T-helper 2 cell treated with Interferon-gamma antibody and Interleukin-4, amounts not matched to agents 5 μg/mL and 100 μg/mL, for 36 hours (primary cell): ENCODE measurements around the gene CUTA.

Source experiments
- DNase-seq: peaks from one replicate; pipeline ENCODE4 v3.0.0; 2021; ENCODE audit warnings: low spot score
- H3K27ac Mint-ChIP-seq: one replicate; pipeline ENCODE4 v1.8.0; 2021; ENCODE audit warnings: mild to moderate bottlenecking, mixed read lengths
- H3K27me3 Mint-ChIP-seq: one replicate; pipeline ENCODE4 v1.8.0; 2021; ENCODE audit warnings: low read depth, mixed read lengths
- H3K36me3 Mint-ChIP-seq: one replicate; pipeline ENCODE4 v1.8.0; 2021; ENCODE audit warnings: low read depth, mixed read lengths
- H3K4me1 Mint-ChIP-seq: one replicate; pipeline ENCODE4 v1.8.0; 2021; ENCODE audit warnings: low read depth, mixed read lengths
- H3K4me3 Mint-ChIP-seq: one replicate; pipeline ENCODE4 v1.8.0; 2022; ENCODE audit warnings: mild to moderate bottlenecking, moderate library complexity, mixed read lengths
- H3K9me3 Mint-ChIP-seq: one replicate; pipeline ENCODE4 v1.8.0; 2021; ENCODE audit warnings: mixed read lengths

Gene CUTA

DNA sequence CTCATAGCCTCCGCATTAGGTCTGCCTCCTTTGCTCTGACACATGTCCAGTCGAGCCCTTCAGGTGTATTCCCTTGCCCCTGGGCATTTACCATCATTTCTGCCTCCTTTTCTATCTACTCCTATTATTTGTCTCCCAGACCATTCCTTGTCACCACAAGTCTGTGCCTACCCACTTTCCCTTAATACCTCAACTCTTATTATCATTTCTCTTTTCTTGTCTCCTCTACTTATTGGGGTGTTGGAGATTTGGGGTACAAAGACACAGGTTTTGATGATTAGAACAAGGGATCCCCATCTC, 3.4 kb upstream of the CUTA start:
- peak overlapping the region; percentile 78 for H3K27ac Mint-ChIP-seq
- peaks cover 28% of the 10 kb centered on the region for H3K36me3 Mint-ChIP-seq
- peaks cover 2% of the 10 kb centered on the region for H3K27me3 Mint-ChIP-seq
- peaks cover 74% of the 10 kb centered on the region for H3K4me1 Mint-ChIP-seq
- peak overlapping the region; percentile 80 for H3K4me3 Mint-ChIP-seq
- no peak for DNase-seq
- H3K9me3 Mint-ChIP-seq: no peaks in the 10 kb centered on the region

GRCh38 chr6:33420491-33421343, 2.8 kb upstream of the CUTA start:
- Mint-ChIP-seq H3K4me1 (peaks cover 74% of the 10 kb centered on the region), H3K27me3 (peaks cover 2% of the 10 kb centered on the region), H3K36me3 (peaks cover 32% of the 10 kb centered on the region), H3K4me3 (peak overlapping the region; percentile 80), H3K9me3 (no peaks in the 10 kb centered on the region), H3K27ac (peak overlapping the region; percentile 78)
- DNase-seq: no peak

- peak within 1 kb of the TSS; percentile 99 for H3K27ac Mint-ChIP-seq
- peak; percentile 24 for DNase-seq
- H3K4me3 Mint-ChIP-seq: peak within 1 kb of the TSS; percentile 94
- peaks cover 73% of the 10 kb centered on the region for H3K4me1 Mint-ChIP-seq
- peaks cover 34% of the 10 kb centered on the region for H3K36me3 Mint-ChIP-seq
- H3K27me3 Mint-ChIP-seq: peaks cover 2% of the 10 kb centered on the region
- no peaks in the 10 kb centered on the region for H3K9me3 Mint-ChIP-seq
Observed at GRCh38 chr6:33419580-33420490, 1.9 kb upstream of the CUTA start, which contains the start of gene SYNGAP1. SYNGAP1 (plus strand) TSS chr6:33420065; CDS start chr6:33420265, 200 bp downstream.

DNA sequence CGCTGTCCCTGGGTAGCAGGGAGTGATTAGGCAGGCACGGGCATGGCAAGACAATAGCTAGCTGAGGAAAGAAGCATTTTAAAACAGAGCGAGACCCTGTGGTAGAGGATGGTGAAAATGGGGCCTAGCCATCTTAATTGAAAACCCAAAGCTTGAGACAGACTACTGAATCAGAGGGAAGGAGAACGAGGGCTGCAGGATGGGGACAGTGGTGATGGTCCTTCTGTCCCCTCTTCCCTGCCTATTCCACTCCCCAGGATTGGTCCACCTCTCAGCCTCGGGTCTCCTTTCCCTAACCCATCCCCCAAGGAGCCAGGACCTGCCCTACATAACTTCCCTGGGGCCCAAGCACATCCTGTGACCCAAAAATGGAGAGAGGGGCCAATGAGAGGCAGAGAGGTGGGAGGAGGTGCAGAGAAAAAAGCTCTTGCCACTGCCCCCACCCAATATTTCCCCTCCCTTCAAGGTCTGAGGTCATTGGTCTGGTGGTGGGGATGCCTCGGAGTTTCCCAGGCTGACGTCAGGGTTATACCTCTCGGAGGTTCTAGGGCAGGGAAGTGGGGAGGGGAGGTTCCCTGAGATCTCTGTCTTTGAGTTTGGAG, 884 bp upstream of the CUTA start:
- Mint-ChIP-seq H3K27me3 (peaks cover 2% of the 10 kb centered on the region), H3K4me1 (peaks cover 69% of the 10 kb centered on the region), H3K27ac (peak overlapping the region; percentile 99), H3K36me3 (peaks cover 35% of the 10 kb centered on the region), H3K9me3 (no peaks in the 10 kb centered on the region), H3K4me3 (peak overlapping the region; percentile 94)
- peak; percentile 79 for DNase-seq

DNA sequence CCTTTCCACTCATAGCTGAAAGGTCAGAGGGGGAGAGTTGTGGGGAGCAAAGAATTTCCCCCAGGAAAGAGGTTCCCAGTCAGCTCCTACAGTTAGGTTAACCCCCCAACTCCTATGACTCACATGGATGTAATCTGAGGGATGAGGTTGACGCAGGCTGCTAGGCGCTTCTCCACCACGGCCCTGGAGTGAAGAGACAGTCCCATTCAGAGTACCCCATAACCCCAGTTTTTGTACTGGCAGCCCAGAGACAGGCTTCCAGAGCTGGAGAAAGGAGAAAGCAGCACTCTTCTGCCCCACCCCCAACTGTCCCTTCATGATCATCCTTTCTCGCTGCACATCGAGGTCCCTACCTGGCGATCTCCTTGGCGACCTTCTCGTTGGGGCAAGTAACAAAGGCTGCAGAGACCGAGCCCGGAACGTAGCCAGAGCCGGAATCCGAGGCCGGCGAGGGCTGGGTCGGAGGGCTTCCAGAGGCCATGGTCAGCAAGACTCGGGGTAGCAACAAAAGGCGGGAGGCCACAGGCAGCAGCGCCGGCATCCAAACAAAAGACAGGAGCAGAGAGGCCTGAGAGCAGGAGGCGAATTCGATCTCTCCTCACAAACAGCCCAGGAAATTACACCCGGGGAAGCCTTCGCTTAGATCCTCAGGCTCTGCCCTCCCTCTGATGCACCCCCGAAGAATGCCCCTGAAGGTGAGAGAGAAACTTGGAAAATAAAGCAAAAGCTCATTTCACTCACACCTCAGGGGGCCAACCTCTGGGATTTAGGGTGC, 592 bp downstream of the CUTA start:
- Mint-ChIP-seq H3K36me3 (peaks cover 32% of the 10 kb centered on the region), H3K27me3 (peaks cover 2% of the 10 kb centered on the region), H3K4me1 (peaks cover 63% of the 10 kb centered on the region), H3K9me3 (no peaks in the 10 kb centered on the region), H3K27ac (peak overlapping the region; percentile 99), H3K4me3 (peak overlapping the region; percentile 94)
- peak; percentile 38 for DNase-seq

GRCh38 chr6:33416386-33417127, 1.4 kb downstream of the CUTA start:
- Mint-ChIP-seq H3K27ac (peak overlapping the region; percentile 99), H3K36me3 (peaks cover 32% of the 10 kb centered on the region), H3K9me3 (no peaks in the 10 kb centered on the region), H3K4me1 (peaks cover 61% of the 10 kb centered on the region), H3K4me3 (peak overlapping the region; percentile 94), H3K27me3 (peaks cover 2% of the 10 kb centered on the region)
- peak; percentile 41 for DNase-seq

GRCh38 chr6:33415831-33416230, 2.1 kb downstream of the CUTA start:
- peaks cover 57% of the 10 kb centered on the region for H3K4me1 Mint-ChIP-seq
- peaks cover 34% of the 10 kb centered on the region for H3K36me3 Mint-ChIP-seq
- H3K9me3 Mint-ChIP-seq: no peaks in the 10 kb centered on the region

GRCh38 chr6:33414592-33415271, 3.2 kb downstream of the CUTA start:
- H3K36me3 Mint-ChIP-seq: peaks cover 38% of the 10 kb centered on the region

More at GRCh38 chr6:33415831-33416230, 2.1 kb downstream of the CUTA start:
- Mint-ChIP-seq H3K27me3 (no peaks in the 10 kb centered on the region), H3K27ac (peak overlapping the region; percentile 46), H3K4me3 (peak overlapping the region; percentile 94)
- no peak for DNase-seq

DNA sequence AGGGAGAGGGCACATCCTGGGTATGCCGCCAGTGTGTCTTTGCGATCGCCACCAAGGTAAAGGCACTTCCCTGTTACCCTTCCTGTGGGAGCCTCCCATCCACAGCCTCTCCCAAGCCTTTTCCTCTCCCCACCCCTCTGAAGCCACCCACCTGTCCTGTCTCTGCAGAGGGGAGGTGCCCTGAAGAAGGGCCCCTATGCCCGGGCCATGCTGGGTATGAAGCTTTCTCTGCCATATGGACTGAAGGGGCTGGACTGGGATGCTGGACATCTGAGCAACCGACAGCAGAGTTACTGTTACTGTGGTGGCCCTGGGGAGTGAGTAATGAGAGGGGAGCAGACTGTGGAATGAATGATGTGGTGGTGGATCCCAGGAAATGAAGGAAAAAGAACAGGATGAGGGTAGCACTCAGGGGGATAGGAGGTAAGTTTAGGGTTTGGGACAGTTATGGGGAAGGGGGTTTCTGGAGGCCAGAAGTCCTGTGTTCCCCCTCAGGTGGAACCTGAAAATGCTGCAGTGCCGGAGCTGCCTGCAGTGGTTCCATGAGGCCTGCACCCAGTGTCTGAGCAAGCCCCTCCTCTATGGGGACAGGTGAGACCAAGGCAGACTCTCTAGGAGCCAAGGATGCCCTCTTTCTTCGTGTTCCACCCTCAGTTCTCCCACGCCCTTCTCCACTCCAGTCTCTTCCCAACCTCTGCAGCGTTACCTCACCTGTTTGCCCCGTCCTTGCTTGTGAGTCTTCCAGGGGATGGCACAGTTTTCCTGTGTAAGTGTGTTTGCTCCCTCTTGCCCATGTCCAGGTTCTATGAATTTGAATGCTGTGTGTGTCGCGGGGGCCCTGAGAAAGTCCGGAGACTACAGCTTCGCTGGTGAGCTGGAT, 4.4 kb downstream of the CUTA start:
- H3K4me1 Mint-ChIP-seq: peaks cover 50% of the 10 kb centered on the region
- no peak overlapping the region for H3K4me3 Mint-ChIP-seq
- no peaks in the 10 kb centered on the region for H3K27me3 Mint-ChIP-seq
- H3K27ac Mint-ChIP-seq: peak overlapping the region; percentile 71
- peaks cover 43% of the 10 kb centered on the region for H3K36me3 Mint-ChIP-seq
- DNase-seq: no peak
- H3K9me3 Mint-ChIP-seq: no peaks in the 10 kb centered on the region

More at GRCh38 chr6:33414592-33415271, 3.2 kb downstream of the CUTA start:
- Mint-ChIP-seq H3K27me3 (no peaks in the 10 kb centered on the region), H3K4me1 (peaks cover 56% of the 10 kb centered on the region), H3K27ac (peak overlapping the region; percentile 71), H3K4me3 (no peak overlapping the region), H3K9me3 (no peaks in the 10 kb centered on the region)
- no peak for DNase-seq

- no peak for DNase-seq
- H3K4me1 Mint-ChIP-seq: peaks cover 45% of the 10 kb centered on the region
- no peaks in the 10 kb centered on the region for H3K27me3 Mint-ChIP-seq
- no peaks in the 10 kb centered on the region for H3K9me3 Mint-ChIP-seq
- peaks cover 53% of the 10 kb centered on the region for H3K36me3 Mint-ChIP-seq
- peak overlapping the region; percentile 80 for H3K4me3 Mint-ChIP-seq
- H3K27ac Mint-ChIP-seq: peak overlapping the region; percentile 64
Observed at GRCh38 chr6:33412140-33413009, 5.5 kb downstream of the CUTA start.

DNA sequence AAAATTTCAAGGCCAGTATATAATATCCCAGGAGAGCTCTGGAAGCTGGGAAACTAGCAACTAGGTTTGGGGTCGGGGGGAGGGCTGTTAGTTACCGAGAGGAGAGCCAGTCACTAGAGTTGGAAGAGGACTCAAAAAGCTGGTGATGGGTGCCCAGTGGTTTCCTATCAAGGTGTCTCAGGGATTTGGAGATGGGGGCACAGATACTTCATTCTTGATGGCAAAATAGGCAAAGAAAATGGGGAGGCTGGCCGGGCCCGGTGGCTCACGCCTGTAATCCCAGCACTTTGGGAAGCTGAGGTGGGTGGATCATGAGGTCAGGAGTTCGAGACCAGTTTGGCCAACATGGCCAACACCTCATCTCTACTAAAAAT, 6.3 kb downstream of the CUTA start:
- no peaks in the 10 kb centered on the region for H3K9me3 Mint-ChIP-seq
- peak overlapping the region; percentile 83 for H3K27ac Mint-ChIP-seq
- no peak for DNase-seq
- H3K4me3 Mint-ChIP-seq: peak overlapping the region; percentile 80
- peaks cover 58% of the 10 kb centered on the region for H3K36me3 Mint-ChIP-seq
- no peaks in the 10 kb centered on the region for H3K27me3 Mint-ChIP-seq
- H3K4me1 Mint-ChIP-seq: peaks cover 38% of the 10 kb centered on the region
